ENCODE measurements around the gene VPS54. TPM values are rescaled to one million over a fixed set of nuclear protein-coding genes. Genes with fewer than 3 reads are reported as not detected.
"Not testable (repeated sequence)": the region's sequence is repeated elsewhere in the genome, so short reads cannot be mapped to it uniquely, and the experiment has no call there.

Gene VPS54
- total RNA-seq, 2 experiments from 2014 or later = 16.8 to 17.4 TPM

DNA sequence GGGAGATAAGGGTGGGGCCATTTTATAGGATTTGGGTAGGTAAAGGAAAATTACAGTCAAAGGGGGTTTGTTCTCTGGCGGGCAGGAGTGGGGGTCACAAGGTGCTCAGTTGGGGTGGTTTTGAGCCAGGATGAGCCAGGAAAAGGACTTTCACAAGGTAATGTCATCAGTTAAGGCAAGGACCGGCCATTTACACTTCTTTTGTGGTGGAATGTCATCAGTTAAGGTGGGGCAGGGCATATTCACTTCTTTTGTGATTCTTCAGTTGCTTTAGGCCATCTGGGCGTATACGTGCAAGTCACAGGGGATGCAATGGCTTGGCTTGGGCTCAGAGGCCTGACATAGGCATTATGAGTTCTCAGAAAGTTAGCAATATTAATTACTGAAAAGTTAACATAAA, 171.7 kb downstream of the VPS54 start:
- Mint-ChIP-seq H3K4me1 (peaks cover 80% of the 10 kb centered on the region), H3K9me3 (peaks cover 14% of the 10 kb centered on the region), H3K36me3 (ENCODE audit: low read depth) (peaks cover 84% of the 10 kb centered on the region)
- H3K4me3 Mint-ChIP-seq, CTCF ChIA-PET, DNase-seq, H3K27ac Mint-ChIP-seq, H3K27me3 Mint-ChIP-seq, POLR2A ChIA-PET: not testable (repeated sequence)

DNA sequence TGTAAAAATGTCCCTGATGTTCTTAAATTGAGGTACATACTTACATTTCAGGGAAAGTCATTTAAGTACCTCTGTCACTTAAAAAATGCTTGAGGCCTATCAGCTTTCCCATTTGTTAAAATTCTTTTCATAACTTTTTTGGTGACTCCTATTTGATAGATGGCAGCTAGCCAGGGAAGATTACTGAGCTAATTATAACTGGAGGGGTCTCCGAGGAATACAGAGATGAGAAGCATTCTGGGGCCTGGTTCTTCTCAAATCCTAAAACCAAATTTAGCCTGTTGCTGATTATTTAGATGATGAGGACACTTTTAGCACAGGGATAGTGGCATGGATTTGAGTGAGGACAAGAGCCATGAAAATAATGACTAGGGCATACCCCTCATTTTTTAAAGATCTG, 172.7 kb downstream of the VPS54 start:
- peaks cover 83% of the 10 kb centered on the region for H3K36me3 Mint-ChIP-seq (ENCODE audit: low read depth)
- no peaks in the 10 kb centered on the region for H3K27me3 Mint-ChIP-seq
- H3K27ac Mint-ChIP-seq = no peak overlapping the region
- H3K4me1 Mint-ChIP-seq = peaks cover 69% of the 10 kb centered on the region
- ChIA-PET CTCF (interaction anchor here (1.0 kb wide), 2 partner anchors 10 to 12 kb away, joined by 3 read pairs; no protein-coding TSS in a partner anchor), POLR2A (no interaction called here)
- DNase-seq = no peak
- H3K9me3 Mint-ChIP-seq = peaks cover 12% of the 10 kb centered on the region
- H3K4me3 Mint-ChIP-seq = no peak overlapping the region

- ChIA-PET POLR2A (no interaction called here), CTCF (interaction anchor here (0.7 to 1.4 kb wide), 4 partner anchors 9 to 75 kb away, joined by 3 read pairs; no protein-coding TSS in a partner anchor)
- Mint-ChIP-seq H3K27me3 (no peaks in the 10 kb centered on the region), H3K36me3 (ENCODE audit: low read depth) (peaks cover 78% of the 10 kb centered on the region), H3K4me1 (peaks cover 64% of the 10 kb centered on the region), H3K27ac (no peak overlapping the region), H3K4me3 (no peak overlapping the region), H3K9me3 (peaks cover 12% of the 10 kb centered on the region)
- DNase-seq = no peak
Observed at GRCh38 chr2:63845866-63846265, 173.4 kb downstream of the VPS54 start.

DNA sequence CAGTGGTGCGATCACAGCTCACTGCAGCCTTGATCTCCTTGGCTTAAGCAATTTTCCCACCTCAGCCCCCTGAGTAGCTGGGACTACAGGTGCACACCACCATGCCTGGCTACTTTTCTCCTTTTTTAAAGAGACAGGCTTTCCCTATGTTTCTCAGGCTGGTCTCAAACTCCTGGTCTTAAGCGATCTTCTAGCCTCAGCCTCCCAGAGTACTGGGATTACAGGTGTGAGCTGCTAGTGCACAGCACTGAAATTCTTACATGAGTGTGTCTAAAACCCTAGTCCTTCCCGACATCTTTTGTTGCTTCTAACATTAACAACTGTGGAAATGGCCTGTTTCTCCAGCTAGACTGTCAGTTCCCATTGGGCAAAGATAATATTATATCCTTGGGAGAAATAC, 174.6 kb downstream of the VPS54 start:
- CTCF ChIA-PET = interaction anchor here (1.1 to 1.6 kb wide), 4 partner anchors 8 to 17 kb away, joined by 3 to 7 read pairs (median 4); no protein-coding TSS in a partner anchor
- Mint-ChIP-seq H3K27ac (no peak overlapping the region), H3K27me3 (no peaks in the 10 kb centered on the region), H3K9me3 (peaks cover 12% of the 10 kb centered on the region), H3K4me1 (peaks cover 70% of the 10 kb centered on the region), H3K36me3 (ENCODE audit: low read depth) (peaks cover 74% of the 10 kb centered on the region), H3K4me3 (peak overlapping the region; percentile 22)
- DNase-seq = no peak
- POLR2A ChIA-PET = interaction anchor here (1.4 kb wide), 1 partner anchor 12 kb away, joined by 4 read pairs; no protein-coding TSS in a partner anchor

- peaks cover 68% of the 10 kb centered on the region for H3K36me3 Mint-ChIP-seq (ENCODE audit: low read depth)
- H3K27ac Mint-ChIP-seq = peak overlapping the region; percentile 28
- CTCF ChIA-PET = interaction anchor here (0.6 to 3.9 kb wide), 5 partner anchors 9 to 376 kb away, joined by 3 to 27 read pairs (median 6); no protein-coding TSS in a partner anchor
- peak overlapping the region; percentile 97 for H3K4me3 Mint-ChIP-seq
- POLR2A ChIA-PET = interaction anchor here (0.6 kb wide), 1 partner anchor 17 kb away, joined by 3 read pairs; no protein-coding TSS in a partner anchor
- H3K27me3 Mint-ChIP-seq = no peaks in the 10 kb centered on the region
- H3K9me3 Mint-ChIP-seq = peaks cover 12% of the 10 kb centered on the region
- H3K4me1 Mint-ChIP-seq = peaks cover 64% of the 10 kb centered on the region
- no peak for DNase-seq
Observed at GRCh38 chr2:63843791-63844190, 175.4 kb downstream of the VPS54 start.

DNA sequence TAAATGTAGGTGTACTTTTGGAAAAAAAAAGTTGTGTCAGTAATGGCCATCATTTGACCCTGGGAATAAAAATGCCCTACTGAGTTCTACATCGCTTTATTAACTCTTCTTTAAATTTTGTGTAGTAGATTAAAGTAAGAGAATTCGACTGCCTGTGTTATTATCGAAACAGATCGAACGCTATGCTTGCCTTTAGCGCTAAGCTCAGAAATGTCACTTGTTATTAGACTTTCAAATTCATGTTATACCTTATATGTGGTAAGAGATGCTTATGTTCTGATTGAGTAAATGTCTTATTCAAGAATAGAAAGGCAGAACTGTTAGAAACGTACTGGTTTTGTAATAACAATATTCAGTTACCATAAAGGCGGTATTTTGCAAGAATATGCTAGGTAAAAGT, 176.1 kb downstream of the VPS54 start:
- Mint-ChIP-seq H3K4me3 (peak overlapping the region; percentile 97), H3K9me3 (peaks cover 12% of the 10 kb centered on the region), H3K27me3 (peaks cover 1% of the 10 kb centered on the region), H3K27ac (peak overlapping the region; percentile 96), H3K4me1 (peaks cover 61% of the 10 kb centered on the region), H3K36me3 (ENCODE audit: low read depth) (peaks cover 64% of the 10 kb centered on the region)
- CTCF ChIA-PET = interaction anchor here (1.9 to 3.9 kb wide), 2 partner anchors 9 to 13 kb away, joined by 6 to 27 read pairs; no protein-coding TSS in a partner anchor
- DNase-seq = no peak
- POLR2A ChIA-PET = interaction anchor here (0.7 to 3.4 kb wide), 2 partner anchors 12 to 16 kb away, joined by 3 to 36 read pairs; no protein-coding TSS in a partner anchor

- H3K4me1 Mint-ChIP-seq = peaks cover 54% of the 10 kb centered on the region
- peak overlapping the region; percentile 97 for H3K4me3 Mint-ChIP-seq
- H3K36me3 Mint-ChIP-seq (ENCODE audit: low read depth) = peaks cover 57% of the 10 kb centered on the region
- CTCF ChIA-PET = interaction anchor here (1.1 to 3.9 kb wide), 5 partner anchors 10 to 19 kb away, joined by 4 to 27 read pairs (median 4); no protein-coding TSS in a partner anchor
- H3K27me3 Mint-ChIP-seq = peaks cover 2% of the 10 kb centered on the region
- H3K9me3 Mint-ChIP-seq = peaks cover 5% of the 10 kb centered on the region
- peak overlapping the region; percentile 96 for H3K27ac Mint-ChIP-seq
- DNase-seq = peak; percentile 22
- POLR2A ChIA-PET = interaction anchor here (0.7 to 3.4 kb wide), 2 partner anchors 12 to 17 kb away, joined by 3 to 36 read pairs; no protein-coding TSS in a partner anchor
Observed at GRCh38 chr2:63842149-63843061, 176.8 kb downstream of the VPS54 start.

Other genes starting within 250 kb of the VPS54 start
- gene UGP2, start 177.5 kb downstream of the VPS54 start, total RNA-seq = 100 to 1,000 TPM; 140 to 181 TPM
- 10 to 100 TPM; 25.6 to 29.8 TPM for gene PELI1, start 125.0 kb upstream of the VPS54 start, total RNA-seq

Measured in activated CD4-positive, alpha-beta T cell treated with anti-CD3 and anti-CD28 coated beads, Interleukin-2, amount 10 ng/mL, durations not matched to agents 7 days and 5 days (primary cell).